H1 (cell line): ENCODE data around the gene TMX2. TPM values are rescaled to one million over a fixed set of nuclear protein-coding genes. Genes with fewer than 3 reads are reported as not detected.

ENCODE experiments used
- ATF2 ChIP-seq: IDR thresholded peaks from 2 replicates; pipeline ENCODE4 v1.6.1; 2012; ENCODE audit warnings: low read length, inconsistent platforms
- CHD7 ChIP-seq: fragments of 300-600 bp; sonication (generic); IDR thresholded peaks from 2 replicates; pipeline ENCODE4 v1.7.1; 2012; ENCODE audit warnings: low read length, moderate library complexity, mild to moderate bottlenecking, inconsistent platforms; ENCODE audit not compliant: insufficient replicate concordance
- POLR2AphosphoS5 ChIP-seq: IDR thresholded peaks from 2 replicates; pipeline ENCODE4 v1.6.1; 2011; ENCODE audit warnings: low read depth, low read length
- POU5F1 ChIP-seq: IDR thresholded peaks from 2 replicates; pipeline ENCODE4 v1.6.1; 2011; ENCODE audit warnings: low read depth, mild to moderate bottlenecking, low read length, moderate library complexity
- polyA plus RNA-seq, 7 experiments: library from polyadenylated mRNA; depleted of rRNA in 3 of 7; stranded (reverse) in 5 of 7; unstranded in 2 of 7; fragments of >200 nt in 5 of 7; fragments of 200-250 nt in 2 of 7; gene quantifications; 1 replicate in 5 of 7; 2 replicates in 1 of 7; 4 replicates in 1 of 7; pipeline versions ENCODE4 v1.2.1 to v1.2.3, GENCODE V29; 2011 to 2013; ENCODE audit warnings: missing spikeins in 2 of 7, mixed read lengths in 2 of 7
- total RNA-seq: library from RNA; stranded (reverse); fragmentation: NEBNext Ultra II Directional; extraction: Animal tissue kit (Norgen Biotek cat#: 25700); gene quantifications from 2 replicates; pipeline ENCODE4 v1.2.1, GENCODE V29; 2021

TMX2 gene
- total and polyA plus RNA-seq, 2 of the 8 experiments (the other 6 are each of a cell fraction or from before 2014, with no cell fraction given) = 70.4 to 100.0 TPM

- TF ChIP-seq ATF2 (no peak), POLR2AphosphoS5 (no peak), CHD7 (no peak), POU5F1 (no peak)
Observed at GRCh38 chr11:57728829-57729228, 16.4 kb downstream of the TMX2 start (continued).
